GM10266 (cell line): ENCODE data around the gene SENP3.

Experiments used
- DNase-seq: peaks from one replicate; pipeline ENCODE4 v3.0.0; 2012; ENCODE audit errors: extremely low spot score
- CTCF ChIP-seq: IDR thresholded peaks from 2 replicates; pipeline ENCODE4 v1.5.1; 2012; ENCODE audit warnings: mild to moderate bottlenecking, low read depth; ENCODE audit not compliant: control insufficient read depth, insufficient read depth; ENCODE audit errors: missing control alignments

Gene SENP3

GRCh38 chr17:7613769-7614424 is 52.2 kb downstream of the SENP3 start:
- TF ChIP-seq CTCF: peak; percentile 16
- no peak for DNase-seq

- DNase-seq: peak; percentile 100
- TF ChIP-seq CTCF: peak; percentile 67
Observed at GRCh38 chr17:7614425-7615264, 52.9 kb downstream of the SENP3 start, which contains the start of gene FXR2. Gene FXR2, minus strand, starts transcription at chr17:7614897. Its CDS starts 365 bp downstream, at chr17:7614532.

- no peak for TF ChIP-seq CTCF
Observed at GRCh38 chr17:7615265-7615747, 53.6 kb downstream of the SENP3 start.

GRCh38 chr17:7618608-7619007 is 56.9 kb downstream of the SENP3 start:
- TF ChIP-seq CTCF: no peak
- no peak for DNase-seq

More at GRCh38 chr17:7615265-7615747, 53.6 kb downstream of the SENP3 start:
- no peak for DNase-seq

GRCh38 chr17:7620835-7621234 is 59.1 kb downstream of the SENP3 start:
- no peak for TF ChIP-seq CTCF
- DNase-seq: no peak
